ENCODE results near the gene IARS1. TPM values are rescaled to one million over a fixed set of nuclear protein-coding genes. Genes with fewer than 3 reads are reported as not detected.

Gene IARS1
- total and polyA plus RNA-seq, 10 of the 15 experiments (the other 5 are each of a cell fraction or from before 2014, with no cell fraction given): 71.0 to 227 (median 153) TPM

GRCh38 chr9:92293452-92294296 is at the start of gene IARS1 (continued):
- TF ChIP-seq TCF7 (IDR thresholded peaks at IDR 0.05; ENCODE audit: borderline replicate concordance): no peak
- no peak; the same call in 1 of the 2 replicates for TF ChIP-seq FOXK2 (IDR thresholded peaks at IDR 0.05)
- no peak for TF ChIP-seq SUPT20H (IDR thresholded peaks at IDR 0.05; ENCODE audit: borderline replicate concordance, control insufficient read depth, low read depth, low read length)
- TF ChIP-seq PKNOX1 (IDR thresholded peaks at IDR 0.05): peak; percentile 77
- TF ChIP-seq ZNF384 (IDR thresholded peaks at IDR 0.05; ENCODE audit: borderline replicate concordance, low read depth, low read length): no peak
- peak; percentile 44; the same call in 1 of the 2 replicates for TF ChIP-seq TBL1XR1 (IDR thresholded peaks at IDR 0.05; ENCODE audit: low read depth, low read length)
- TF ChIP-seq NR2C1 (IDR thresholded peaks at IDR 0.05): no peak
- 0 out of 2 replicates have a peak, but pooled peaks have one; percentile 23 for TF ChIP-seq PAX5 (IDR thresholded peaks at IDR 0.05; ENCODE audit: borderline replicate concordance, low read depth, low read length)
- no peak for TF ChIP-seq ZBTB11 (CRISPR knock-in tag; IDR thresholded peaks at IDR 0.05)
- TF ChIP-seq RELA (IDR thresholded peaks at IDR 0.05; ENCODE audit: borderline replicate concordance, partially characterized antibody): peak; percentile 63
- no peak for TF ChIP-seq HSF1 (IDR thresholded peaks at IDR 0.05; ENCODE audit: low read depth, low read length)
- TF ChIP-seq LARP7 (IDR thresholded peaks at IDR 0.05): peak; percentile 75
- peak; percentile 36; the same call in 1 of the 2 replicates for TF ChIP-seq SREBF1 (IDR thresholded peaks at IDR 0.05; ENCODE audit: low read length)
- TF ChIP-seq USF2 (IDR thresholded peaks at IDR 0.05; ENCODE audit: borderline replicate concordance, low read depth, low read length): peak; percentile 5; the same call in 1 of the 2 replicates
- TF ChIP-seq BCLAF1 (IDR thresholded peaks at IDR 0.05): no peak
- no peak; the same call in 1 of the 2 replicates for TF ChIP-seq TCF12 (IDR thresholded peaks at IDR 0.05; ENCODE audit: low read depth, low read length)
- TF ChIP-seq TARDBP (IDR thresholded peaks at IDR 0.05; ENCODE audit: borderline replicate concordance): no peak
